Thoracic aorta (tissue), 2 donors: ENCODE results near the gene RASL10A. TPM values are rescaled to one million over a fixed set of nuclear protein-coding genes. Genes with fewer than 3 reads are reported as not detected.

Experiments used
- ATAC-seq: fragments of 150-250 bp; one replicate; pipeline ENCODE4 v1.8.0; 2017; ENCODE audit warnings: low read depth; ENCODE audit not compliant: insufficient number of reproducible peaks, low FRiP score
- DNase-seq: peaks from one replicate; pipeline ENCODE4 v3.0.0-alpha.2; 2020; ENCODE audit warnings: low spot score
- H3K27ac ChIP-seq, 2 donors: fragments of 200-600 bp; sonication (generic); 1 replicate in 1 of 2; 2 replicates in 1 of 2; pipeline ENCODE4 v1.5.1; 2016; ENCODE audit warnings: mild to moderate bottlenecking in 2 of 2, moderate library complexity in 2 of 2
- H3K27me3 ChIP-seq: fragments of 200-600 bp; sonication (generic); replicated peaks from 2 replicates; pipeline ENCODE4 v1.6.0; 2016; ENCODE audit warnings: mild to moderate bottlenecking; ENCODE audit not compliant: insufficient read depth
- H3K36me3 ChIP-seq: fragments of 200-600 bp; sonication (generic); one replicate; pipeline ENCODE4 v1.5.1; 2016
- H3K4me1 ChIP-seq, 2 donors: fragments of 200-600 bp; sonication (generic); 1 replicate in 1 of 2; 2 replicates in 1 of 2; pipeline versions ENCODE4 v1.5.1 to v1.6.0; 2016; ENCODE audit warnings: low read depth in 2 of 2, mild to moderate bottlenecking in 1 of 2; ENCODE audit not compliant: control insufficient read depth in 1 of 2
- H3K4me3 ChIP-seq: fragments of 200-600 bp; sonication (generic); 2 replicates; pipeline ENCODE4 v1.5.1; 2016; ENCODE audit warnings: mild to moderate bottlenecking
- H3K9me3 ChIP-seq: fragments of 200-600 bp; sonication (generic); 2 replicates; pipeline ENCODE4 v1.5.1; 2016
- total RNA-seq, 2 donors: library from RNA; depleted of rRNA; stranded (reverse); fragments of >200 nt; gene quantifications; one replicate each; pipeline versions ENCODE4 v1.1.0 to v1.2.3, GENCODE V29; 2016
- TF ChIP-seq, protein P1 (sequence below): fragments of 200-600 bp; sonication (generic); IDR thresholded peaks from one replicate; pipeline ENCODE4 v1.5.1; 2019; ENCODE audit warnings: antibody characterized with exemption

RASL10A gene
- total RNA-seq, 2 donors from 2014 or later, result 3.4 to 4.1 TPM

DNA sequence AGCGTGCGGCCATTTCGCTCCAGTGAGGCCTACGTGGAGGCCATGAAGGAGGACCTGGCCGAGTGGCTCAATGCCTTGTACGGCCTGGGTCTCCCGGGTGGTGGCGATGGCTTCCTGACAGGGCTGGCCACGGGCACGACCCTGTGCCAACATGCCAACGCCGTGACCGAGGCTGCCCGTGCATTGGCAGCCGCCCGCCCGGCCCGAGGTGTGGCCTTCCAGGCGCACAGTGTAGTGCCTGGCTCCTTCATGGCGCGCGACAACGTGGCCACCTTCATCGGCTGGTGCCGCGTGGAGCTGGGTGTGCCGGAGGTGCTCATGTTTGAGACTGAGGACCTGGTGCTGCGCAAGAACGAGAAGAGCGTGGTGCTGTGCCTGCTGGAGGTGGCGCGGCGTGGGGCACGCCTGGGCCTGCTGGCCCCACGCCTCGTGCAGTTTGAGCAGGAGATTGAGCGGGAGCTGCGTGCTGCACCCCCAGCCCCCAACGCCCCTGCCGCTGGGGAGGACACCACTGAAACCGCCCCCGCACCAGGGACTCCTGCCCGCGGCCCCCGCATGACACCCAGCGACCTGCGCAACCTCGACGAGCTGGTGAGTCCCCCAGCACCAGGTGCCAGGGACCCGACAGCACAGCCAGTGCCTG lies 7.2 kb downstream of the RASL10A start:
- TF ChIP-seq, protein P1, sequence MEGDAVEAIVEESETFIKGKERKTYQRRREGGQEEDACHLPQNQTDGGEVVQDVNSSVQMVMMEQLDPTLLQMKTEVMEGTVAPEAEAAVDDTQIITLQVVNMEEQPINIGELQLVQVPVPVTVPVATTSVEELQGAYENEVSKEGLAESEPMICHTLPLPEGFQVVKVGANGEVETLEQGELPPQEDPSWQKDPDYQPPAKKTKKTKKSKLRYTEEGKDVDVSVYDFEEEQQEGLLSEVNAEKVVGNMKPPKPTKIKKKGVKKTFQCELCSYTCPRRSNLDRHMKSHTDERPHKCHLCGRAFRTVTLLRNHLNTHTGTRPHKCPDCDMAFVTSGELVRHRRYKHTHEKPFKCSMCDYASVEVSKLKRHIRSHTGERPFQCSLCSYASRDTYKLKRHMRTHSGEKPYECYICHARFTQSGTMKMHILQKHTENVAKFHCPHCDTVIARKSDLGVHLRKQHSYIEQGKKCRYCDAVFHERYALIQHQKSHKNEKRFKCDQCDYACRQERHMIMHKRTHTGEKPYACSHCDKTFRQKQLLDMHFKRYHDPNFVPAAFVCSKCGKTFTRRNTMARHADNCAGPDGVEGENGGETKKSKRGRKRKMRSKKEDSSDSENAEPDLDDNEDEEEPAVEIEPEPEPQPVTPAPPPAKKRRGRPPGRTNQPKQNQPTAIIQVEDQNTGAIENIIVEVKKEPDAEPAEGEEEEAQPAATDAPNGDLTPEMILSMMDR, result no peak
- Histone ChIP-seq H3K4me3 (peak overlapping the region; percentile 98), H3K9me3 (no peaks in the 10 kb centered on the region), H3K36me3 (no peaks in the 10 kb centered on the region), H3K27me3 (no peaks in the 10 kb centered on the region), H3K4me1 (peaks cover 44 to 56% of the 10 kb centered on the region in 2 donors), H3K27ac (peak overlapping the region; percentile 70 to 86)
- DNase-seq, result no peak
- ATAC-seq, result no peak

DNA sequence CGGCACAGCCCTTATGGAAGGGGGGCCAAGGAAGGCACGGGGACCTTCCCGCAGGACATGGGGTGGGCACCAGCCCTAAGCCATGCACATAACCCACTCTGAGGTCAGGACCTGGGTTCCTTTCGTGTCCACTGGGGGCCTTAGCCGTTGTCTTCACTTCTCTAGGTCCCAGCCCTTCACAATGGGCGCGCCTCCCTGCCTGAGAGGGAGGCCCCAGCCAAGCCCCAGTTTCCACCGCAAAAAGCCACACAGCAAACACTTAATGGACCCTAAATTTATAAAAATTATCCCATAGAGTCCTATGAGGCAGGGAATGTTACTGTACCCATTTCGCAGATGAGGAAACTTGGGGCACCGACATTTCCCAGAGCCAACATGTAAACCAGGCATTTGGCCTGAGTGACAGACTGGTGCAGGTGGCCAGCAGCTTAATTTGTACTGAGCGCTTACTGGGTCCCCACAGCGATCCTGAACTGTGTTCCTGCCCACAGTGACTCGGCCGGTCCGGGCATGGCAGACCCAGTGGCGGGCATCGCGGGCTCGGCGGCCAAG lies 7.8 kb downstream of the RASL10A start:
- ATAC-seq (no peak), DNase-seq (no peak)
- Histone ChIP-seq H3K27me3 (no peaks in the 10 kb centered on the region), H3K4me1 (peaks cover 42 to 56% of the 10 kb centered on the region in 2 donors), H3K36me3 (no peaks in the 10 kb centered on the region), H3K9me3 (no peaks in the 10 kb centered on the region), H3K27ac (peak overlapping the region; percentile 70 to 86), H3K4me3 (peak overlapping the region; percentile 98)
- TF ChIP-seq, protein P1, result no peak

DNA sequence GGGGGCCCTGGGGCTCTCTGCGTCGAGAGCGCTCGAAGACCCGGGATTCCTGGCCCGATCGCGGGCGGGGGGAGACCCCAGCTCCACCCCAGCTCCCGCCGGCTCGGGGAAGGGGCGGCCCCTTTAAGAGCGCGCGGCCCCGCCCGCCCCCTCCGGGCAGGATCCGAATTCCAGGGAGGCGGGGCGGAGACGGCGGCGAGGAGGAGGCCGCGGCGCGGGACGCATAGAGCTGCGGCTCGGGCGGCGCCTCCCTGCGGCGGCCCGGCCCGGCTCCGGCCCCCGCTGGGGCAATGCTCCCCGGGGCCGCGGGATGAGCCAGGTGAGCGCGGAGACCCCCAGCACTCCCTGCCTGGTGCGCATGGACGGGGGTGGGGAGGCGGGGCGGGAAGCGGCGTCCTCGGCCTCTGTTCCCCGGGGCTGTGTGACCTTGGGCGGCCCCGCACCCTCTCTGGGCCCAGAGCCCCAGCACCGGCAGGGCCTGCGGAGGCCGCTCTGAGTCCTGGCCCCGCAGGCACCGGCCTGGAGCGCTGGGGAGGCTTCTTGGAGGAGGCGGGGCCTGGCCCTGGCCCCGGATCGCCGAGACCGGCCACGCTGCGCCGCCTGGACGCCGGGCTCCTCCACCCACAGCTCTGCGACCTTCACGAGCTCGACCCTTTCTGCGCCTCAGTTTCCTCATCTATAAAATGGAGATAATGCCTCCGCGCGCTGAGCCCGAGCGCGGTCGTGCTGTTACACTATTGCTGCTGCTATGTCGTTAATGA lies 8.5 kb downstream of the RASL10A start:
- no peak for DNase-seq

DNA sequence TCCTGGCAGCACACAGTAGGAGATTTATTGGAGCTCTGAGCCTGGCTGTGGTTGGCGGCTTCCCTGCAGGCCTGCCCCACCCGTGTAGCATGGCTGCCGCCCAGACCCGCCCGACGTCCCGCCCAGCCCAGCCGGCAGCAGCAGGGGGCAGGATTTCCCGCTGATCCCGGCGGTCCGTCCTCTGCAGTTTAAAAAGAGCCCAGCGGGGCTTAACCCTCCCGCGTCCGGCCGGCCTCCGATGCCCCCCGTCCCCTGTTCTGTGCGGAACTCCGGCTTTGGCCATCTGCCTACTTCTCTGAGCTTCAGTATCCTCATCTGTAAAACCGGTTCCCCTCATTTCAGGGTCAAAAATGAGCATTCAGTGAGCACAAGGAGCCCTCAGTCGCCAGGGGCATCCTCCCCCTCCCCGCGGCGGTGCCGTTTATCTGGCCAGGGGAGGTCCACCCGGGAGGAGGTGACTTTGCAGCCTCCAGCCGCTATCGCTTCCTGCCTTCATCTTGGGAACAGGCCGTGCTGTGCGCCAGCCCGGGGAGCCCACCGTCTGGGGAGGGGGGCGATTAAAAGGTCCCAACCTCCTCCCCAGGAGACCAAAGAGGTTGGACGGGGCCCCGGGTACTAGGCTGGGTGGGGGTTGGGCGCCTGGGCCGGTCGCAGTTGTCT lies 9.2 kb downstream of the RASL10A start, which contains the start of gene GAS2L1:
GAS2L1 (plus strand) TSS at position 476 of the 660 bp plus-strand sequence. CDS start 1,456 bp downstream, outside the sequence.
- Histone ChIP-seq H3K9me3 (no peaks in the 10 kb centered on the region), H3K27ac (peak within 1 kb of the TSS; percentile 70 to 86), H3K4me3 (peak within 1 kb of the TSS; percentile 98), H3K36me3 (no peaks in the 10 kb centered on the region), H3K4me1 (peaks cover 35 to 56% of the 10 kb centered on the region in 2 donors), H3K27me3 (no peaks in the 10 kb centered on the region)
- TF ChIP-seq, protein P1, result peak; percentile 65
- DNase-seq (no peak), ATAC-seq (no peak)

More for the DNA sequence above, 8.5 kb downstream of the RASL10A start:
- TF ChIP-seq, protein P1, result no peak
- H3K4me3 ChIP-seq, result peak overlapping the region; percentile 98
- peak; percentile 20 for ATAC-seq
- H3K9me3 ChIP-seq, result no peaks in the 10 kb centered on the region
- H3K27me3 ChIP-seq, result no peaks in the 10 kb centered on the region
- H3K4me1 ChIP-seq, result peaks cover 42 to 61% of the 10 kb centered on the region in 2 donors
- no peaks in the 10 kb centered on the region for H3K36me3 ChIP-seq
- H3K27ac ChIP-seq, result peak overlapping the region; percentile 70 to 86

DNA sequence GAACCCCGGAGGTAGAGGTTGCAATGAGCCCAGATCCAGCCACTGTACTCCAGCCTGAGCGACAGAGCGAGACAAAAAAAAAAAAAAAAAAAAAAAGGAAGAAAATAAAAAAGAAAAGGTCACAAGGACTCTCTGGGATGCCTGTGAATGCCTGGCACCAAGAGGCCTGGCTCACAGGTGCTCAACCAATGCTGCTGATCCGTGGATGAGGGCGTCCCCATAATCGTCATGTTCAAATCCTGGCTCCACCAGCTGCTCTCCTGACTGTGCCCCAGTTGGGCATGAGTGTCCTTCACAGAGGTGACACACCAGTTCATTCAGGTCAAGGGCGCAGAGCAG lies 9.7 kb downstream of the RASL10A start:
- Histone ChIP-seq H3K9me3 (no peaks in the 10 kb centered on the region), H3K27me3 (no peaks in the 10 kb centered on the region), H3K27ac (peak overlapping the region in 1 of 2 donors; percentile 86), H3K4me3 (peak overlapping the region; percentile 98), H3K36me3 (peaks cover 2% of the 10 kb centered on the region), H3K4me1 (peaks cover 33 to 51% of the 10 kb centered on the region in 2 donors)
- DNase-seq (no peak), ATAC-seq (no peak)
- TF ChIP-seq, protein P1, result no peak
